Measurements from ENCODE around the gene SCO2.

DNA sequence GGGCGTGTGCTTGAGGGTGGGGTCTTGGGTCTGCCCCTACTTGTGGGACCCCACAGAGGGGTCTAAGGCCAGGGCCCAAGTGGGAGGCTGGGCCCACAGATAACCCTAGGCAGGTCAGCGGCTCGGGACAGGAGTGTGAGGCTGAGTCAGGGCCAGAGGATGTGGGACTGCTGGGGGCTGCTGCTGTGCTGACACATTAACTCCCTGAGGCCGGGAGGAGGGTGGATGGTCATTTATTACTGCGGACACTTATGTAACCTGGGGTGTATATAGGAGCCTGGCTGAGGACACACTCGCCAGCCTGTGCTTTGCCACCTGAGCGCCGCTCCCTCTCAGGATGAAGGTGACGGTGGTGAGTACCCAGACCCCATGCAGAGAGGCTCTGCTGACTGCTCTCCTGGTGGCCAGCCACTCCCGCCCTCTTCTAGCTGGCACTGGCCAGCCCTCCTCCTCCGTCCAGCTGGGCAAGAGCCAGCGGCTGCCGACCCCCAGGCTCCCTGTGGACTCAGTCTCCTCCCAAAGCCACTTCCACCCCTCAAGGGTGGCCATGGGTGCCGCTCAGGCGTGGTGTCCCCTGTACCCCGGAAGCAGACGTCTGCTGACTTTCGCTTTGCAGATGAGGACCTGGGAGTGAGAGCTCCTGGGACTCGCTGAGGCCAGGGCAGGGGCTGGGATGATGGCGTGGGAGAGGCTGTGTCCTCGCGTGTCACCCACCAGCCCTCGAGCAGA, 38.7 kb downstream of the SCO2 start, which contains the start of gene MIOX:
- no peak for TF ChIP-seq POLR2A (IDR thresholded peaks at IDR 0.05)
- TF ChIP-seq, protein P1, sequence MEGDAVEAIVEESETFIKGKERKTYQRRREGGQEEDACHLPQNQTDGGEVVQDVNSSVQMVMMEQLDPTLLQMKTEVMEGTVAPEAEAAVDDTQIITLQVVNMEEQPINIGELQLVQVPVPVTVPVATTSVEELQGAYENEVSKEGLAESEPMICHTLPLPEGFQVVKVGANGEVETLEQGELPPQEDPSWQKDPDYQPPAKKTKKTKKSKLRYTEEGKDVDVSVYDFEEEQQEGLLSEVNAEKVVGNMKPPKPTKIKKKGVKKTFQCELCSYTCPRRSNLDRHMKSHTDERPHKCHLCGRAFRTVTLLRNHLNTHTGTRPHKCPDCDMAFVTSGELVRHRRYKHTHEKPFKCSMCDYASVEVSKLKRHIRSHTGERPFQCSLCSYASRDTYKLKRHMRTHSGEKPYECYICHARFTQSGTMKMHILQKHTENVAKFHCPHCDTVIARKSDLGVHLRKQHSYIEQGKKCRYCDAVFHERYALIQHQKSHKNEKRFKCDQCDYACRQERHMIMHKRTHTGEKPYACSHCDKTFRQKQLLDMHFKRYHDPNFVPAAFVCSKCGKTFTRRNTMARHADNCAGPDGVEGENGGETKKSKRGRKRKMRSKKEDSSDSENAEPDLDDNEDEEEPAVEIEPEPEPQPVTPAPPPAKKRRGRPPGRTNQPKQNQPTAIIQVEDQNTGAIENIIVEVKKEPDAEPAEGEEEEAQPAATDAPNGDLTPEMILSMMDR (IDR thresholded peaks at IDR 0.05) = no peak

All from right lobe of liver (tissue), 4 donors.